Measurements from ENCODE around the gene ATP23. TPM values are rescaled to one million over a fixed set of nuclear protein-coding genes. Genes with fewer than 3 reads are reported as not detected.

Gene ATP23
- total and polyA plus RNA-seq, 2 donors (not counting 3 experiments of a cell fraction or from before 2014, with no cell fraction given): 5.9 to 9.0 TPM

GRCh38 chr12:57894399-57895292 lies 46.7 kb upstream of the ATP23 start:
- H3K9me3 ChIP-seq (replicated peaks; ENCODE audit: control insufficient read depth, insufficient read depth, low read length): no peaks in the 10 kb centered on the region
- no peaks in the 10 kb centered on the region for H3K36me3 ChIP-seq (ENCODE audit: control insufficient read depth in 2 of 2, extremely low read depth in 1 of 2, insufficient read depth in 2 of 2, low read length in 2 of 2)
- no peak overlapping the region for H3K4me3 ChIP-seq (replicated peaks in 1 of 3; ENCODE audit: insufficient read depth in 1 of 3, low read depth in 1 of 3, low read length in 3 of 3)
- H4K20me1 ChIP-seq (replicated peaks; ENCODE audit: control insufficient read depth, extremely low read depth, insufficient read depth, low read length): no peaks in the 10 kb centered on the region
- CTCF ChIA-PET: interaction anchor here (0.8 to 7.5 kb wide), 6 partner anchors 29 to 123 kb away, joined by 3 to 139 read pairs (median 4); partner anchors contain the start of genes CTDSP2, EEF1AKMT3, METTL1 and TSFM
- H3K9ac ChIP-seq (replicated peaks; ENCODE audit: extremely low read depth, insufficient read depth, low read length): peak overlapping the region; percentile 11
- H3K27ac ChIP-seq (ENCODE audit: insufficient read depth, low read depth, low read length): no peak overlapping the region
- H3K9me1 ChIP-seq (replicated peaks; ENCODE audit: control insufficient read depth, extremely low read depth, insufficient read depth, low read length): no peaks in the 10 kb centered on the region
- DNase-seq (ENCODE audit: low read depth, low spot score) (no peak), FAIRE-seq (no peak)
- no TSS peak for BruUV-seq (replicated peaks)
- POLR2A ChIA-PET: interaction anchor here (1.1 kb wide), 1 partner anchor 49 kb away, joined by 3 read pairs; no protein-coding TSS in a partner anchor
- no peak for TF ChIP-seq GATA2 (IDR thresholded peaks at IDR 0.05; ENCODE audit: insufficient read depth, insufficient read length, low read depth, low read length)
- TF ChIP-seq POLR2A (IDR thresholded peaks at IDR 0.05; ENCODE audit: low read depth, low read length): no peak
- TF ChIP-seq CTCF (IDR thresholded peaks at IDR 0.05; ENCODE audit: extremely low read depth in 1 of 2, insufficient read depth in 1 of 2, low read depth in 1 of 2, low read length in 2 of 2): no peak
- no peak for TF ChIP-seq MAX (IDR thresholded peaks at IDR 0.05; ENCODE audit: insufficient read depth, insufficient read length)
- TF ChIP-seq JUN (IDR thresholded peaks at IDR 0.05; ENCODE audit: borderline replicate concordance, insufficient read depth, insufficient read length, low read depth): no peak
- no peak for TF ChIP-seq FOS (IDR thresholded peaks at IDR 0.05; ENCODE audit: borderline replicate concordance, insufficient read depth, low read length)
- TF ChIP-seq POLR2AphosphoS5 (IDR thresholded peaks at IDR 0.05; ENCODE audit: insufficient read depth, low read depth, low read length): no peak
- TF ChIP-seq MYC (IDR thresholded peaks at IDR 0.05; ENCODE audit: low read depth, low read length): no peak
- H3K4me2 ChIP-seq (ENCODE audit: insufficient read depth, low read length): no peak overlapping the region
- no peaks in the 10 kb centered on the region for H3K27me3 ChIP-seq (ENCODE audit: control insufficient read depth in 2 of 2, insufficient read depth in 2 of 2, low read length in 2 of 2)
- peaks cover 32% of the 10 kb centered on the region for H3K4me1 ChIP-seq (ENCODE audit: control insufficient read depth, extremely low read depth, insufficient read depth, low read length)
- dilution Hi-C loops (cut with MboI; ENCODE audit: extremely low pct_ligation_motif_present, low sequenced_read_pairs) (no loop called here), intact Hi-C loops (cut with micrococcal nuclease) (no loop called here)
- H3K79me2 ChIP-seq (ENCODE audit: control insufficient read depth, insufficient read depth, low read length): no peaks in the 10 kb centered on the region
- peak overlapping the region; percentile 86 for H2AFZ ChIP-seq (ENCODE audit: low read depth, low read length)

Data from endothelial cell of umbilical vein (primary cell).